ENCODE data around the gene IDNK. TPM values are rescaled to one million over a fixed set of nuclear protein-coding genes. Genes with fewer than 3 reads are reported as not detected.
"Not testable (repeated sequence)": the region's sequence is repeated elsewhere in the genome, so short reads cannot be mapped to it uniquely, and the experiment has no call there.

The IDNK gene
- total and polyA plus RNA-seq, 2 experiments from 2014 or later, result 10.5 to 11.1 TPM

DNA sequence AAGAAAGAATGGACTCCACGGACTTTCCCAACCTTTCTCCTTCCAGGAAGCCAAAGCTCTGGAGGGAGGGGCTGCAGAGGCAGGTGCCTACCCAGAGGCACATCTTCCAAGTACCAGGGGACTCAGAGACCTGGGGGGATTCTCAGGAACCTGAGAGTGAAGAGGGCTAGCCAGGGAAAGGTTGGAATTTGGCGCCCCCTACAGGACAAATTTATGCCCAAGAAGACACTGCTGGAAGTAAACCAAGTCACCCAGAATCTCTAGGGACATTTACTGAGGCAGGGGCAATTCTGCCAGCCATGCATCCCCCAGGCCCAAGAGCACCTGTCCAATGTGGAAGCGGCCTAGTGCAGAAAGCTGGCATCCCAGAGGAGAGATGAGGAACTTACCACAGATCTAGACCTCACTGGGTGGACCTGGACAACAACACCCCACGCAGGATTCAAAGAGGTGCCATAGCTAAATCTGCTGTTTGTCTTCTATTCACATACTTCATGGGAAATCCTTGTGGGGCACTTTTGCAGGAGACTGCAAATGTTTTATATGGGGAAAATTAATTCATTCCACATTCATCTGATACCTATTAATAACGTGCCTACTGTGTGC is 25.9 kb upstream of the IDNK start:
- no peaks in the 10 kb centered on the region for H4K20me1 ChIP-seq (ENCODE audit: insufficient read depth, poor library complexity, severe bottlenecking)
- no peak overlapping the region for H2AFZ ChIP-seq
- H3K4me3 ChIP-seq, result no peak overlapping the region
- H3K9me2 ChIP-seq (replicated peaks; ENCODE audit: insufficient read depth), result no peaks in the 10 kb centered on the region
- no peak overlapping the region for H3K4me2 ChIP-seq
- H3K36me3 ChIP-seq (replicated peaks; ENCODE audit: insufficient read depth, low read depth), result no peaks in the 10 kb centered on the region
- 51% methylated on average over 5 of the region's 5 CpGs for WGBS (ENCODE audit: low lambda C conversion rate, missing lambda C conversion rate)
- no peaks in the 10 kb centered on the region for H3K79me2 ChIP-seq
- DNase-seq (ENCODE audit: low spot score), result peak; percentile 47
- peaks cover 4% of the 10 kb centered on the region for H3K4me1 ChIP-seq (ENCODE audit: insufficient read depth)
- H3K9me3 ChIP-seq (ENCODE audit: low read depth), result no peaks in the 10 kb centered on the region
- TF ChIP-seq EZH2phosphoT487 (IDR thresholded peaks at IDR 0.05; ENCODE audit: low read depth, severe bottlenecking, unreplicated experiment) (no peak), EZH2 (IDR thresholded peaks at IDR 0.05; ENCODE audit: borderline replicate concordance) (no peak)
- TF ChIP-seq, protein P1, sequence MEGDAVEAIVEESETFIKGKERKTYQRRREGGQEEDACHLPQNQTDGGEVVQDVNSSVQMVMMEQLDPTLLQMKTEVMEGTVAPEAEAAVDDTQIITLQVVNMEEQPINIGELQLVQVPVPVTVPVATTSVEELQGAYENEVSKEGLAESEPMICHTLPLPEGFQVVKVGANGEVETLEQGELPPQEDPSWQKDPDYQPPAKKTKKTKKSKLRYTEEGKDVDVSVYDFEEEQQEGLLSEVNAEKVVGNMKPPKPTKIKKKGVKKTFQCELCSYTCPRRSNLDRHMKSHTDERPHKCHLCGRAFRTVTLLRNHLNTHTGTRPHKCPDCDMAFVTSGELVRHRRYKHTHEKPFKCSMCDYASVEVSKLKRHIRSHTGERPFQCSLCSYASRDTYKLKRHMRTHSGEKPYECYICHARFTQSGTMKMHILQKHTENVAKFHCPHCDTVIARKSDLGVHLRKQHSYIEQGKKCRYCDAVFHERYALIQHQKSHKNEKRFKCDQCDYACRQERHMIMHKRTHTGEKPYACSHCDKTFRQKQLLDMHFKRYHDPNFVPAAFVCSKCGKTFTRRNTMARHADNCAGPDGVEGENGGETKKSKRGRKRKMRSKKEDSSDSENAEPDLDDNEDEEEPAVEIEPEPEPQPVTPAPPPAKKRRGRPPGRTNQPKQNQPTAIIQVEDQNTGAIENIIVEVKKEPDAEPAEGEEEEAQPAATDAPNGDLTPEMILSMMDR (IDR thresholded peaks at IDR 0.05; ENCODE audit: poor library complexity), result peak; percentile 50
- no peak overlapping the region for H3K27ac ChIP-seq
- no peaks in the 10 kb centered on the region for H3K27me3 ChIP-seq

DNA sequence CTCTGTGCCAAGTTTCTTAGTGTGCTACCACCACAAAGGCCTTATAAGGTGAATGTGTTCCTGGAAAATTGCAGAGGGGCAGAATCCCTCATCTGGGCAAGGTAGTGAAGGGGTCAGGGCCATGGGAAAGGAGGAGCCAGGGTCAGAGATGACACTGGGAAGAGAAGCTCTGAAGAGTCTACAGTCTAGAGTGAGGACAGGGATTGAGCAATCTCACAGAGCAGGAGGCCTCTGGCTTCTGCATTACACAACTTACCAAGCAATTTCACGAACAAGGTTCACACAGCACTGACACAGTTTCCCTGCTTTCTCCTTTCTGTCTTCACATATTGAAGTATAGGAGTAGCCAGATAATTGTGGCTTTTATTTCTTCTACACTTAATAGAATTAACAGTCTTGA is 24.5 kb upstream of the IDNK start:
- no peaks in the 10 kb centered on the region for H4K20me1 ChIP-seq (ENCODE audit: insufficient read depth, poor library complexity, severe bottlenecking)
- H3K4me3 ChIP-seq, result no peak overlapping the region
- no peaks in the 10 kb centered on the region for H3K36me3 ChIP-seq (replicated peaks; ENCODE audit: insufficient read depth, low read depth)
- peak; percentile 56 for DNase-seq (ENCODE audit: low spot score)
- no peak overlapping the region for H2AFZ ChIP-seq
- H3K4me1 ChIP-seq (ENCODE audit: insufficient read depth), result peaks cover 4% of the 10 kb centered on the region
- H3K27me3 ChIP-seq, result no peaks in the 10 kb centered on the region
- TF ChIP-seq EZH2 (IDR thresholded peaks at IDR 0.05; ENCODE audit: borderline replicate concordance), result no peak
- no peak for TF ChIP-seq EZH2phosphoT487 (IDR thresholded peaks at IDR 0.05; ENCODE audit: low read depth, severe bottlenecking, unreplicated experiment)
- no peaks in the 10 kb centered on the region for H3K9me2 ChIP-seq (replicated peaks; ENCODE audit: insufficient read depth)
- WGBS (ENCODE audit: low lambda C conversion rate, missing lambda C conversion rate), result 58% methylated on average over 1 of the region's 1 CpG
- H3K9me3 ChIP-seq (ENCODE audit: low read depth), result no peaks in the 10 kb centered on the region
- H3K79me2 ChIP-seq, result no peaks in the 10 kb centered on the region
- peak overlapping the region; percentile 11 for H3K27ac ChIP-seq
- H3K4me2 ChIP-seq, result no peak overlapping the region

DNA sequence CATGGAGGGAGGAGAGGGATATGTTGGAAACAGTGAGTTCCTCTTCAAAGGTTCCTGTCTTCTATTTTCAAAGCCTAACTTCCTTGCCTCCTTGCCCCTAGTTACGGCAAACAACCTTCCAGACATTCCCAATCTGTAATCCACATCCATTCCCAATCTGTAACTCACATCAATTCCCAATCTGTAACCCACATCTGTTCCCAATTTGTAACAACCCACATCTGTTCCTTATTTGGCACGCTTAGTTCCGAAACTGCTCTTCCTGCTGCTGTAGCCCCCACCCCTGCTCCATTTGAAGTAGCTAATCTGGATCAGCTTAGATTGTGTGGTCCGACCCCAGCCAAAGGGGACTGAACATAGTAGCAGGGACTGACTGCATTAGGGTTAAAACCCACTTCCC is 23.9 kb upstream of the IDNK start:
- Histone ChIP-seq H3K9me3 (ENCODE audit: low read depth) (no peaks in the 10 kb centered on the region), H3K9me2 (replicated peaks; ENCODE audit: insufficient read depth) (no peaks in the 10 kb centered on the region), H2AFZ (no peak overlapping the region), H3K27ac (peak overlapping the region; percentile 11), H4K20me1 (ENCODE audit: insufficient read depth, poor library complexity, severe bottlenecking) (no peaks in the 10 kb centered on the region), H3K4me1 (ENCODE audit: insufficient read depth) (peaks cover 4% of the 10 kb centered on the region), H3K4me2 (no peak overlapping the region), H3K27me3 (no peaks in the 10 kb centered on the region), H3K36me3 (replicated peaks; ENCODE audit: insufficient read depth, low read depth) (no peaks in the 10 kb centered on the region), H3K4me3 (no peak overlapping the region), H3K79me2 (no peaks in the 10 kb centered on the region)
- DNase-seq (ENCODE audit: low spot score), result no peak
- no peak for TF ChIP-seq EZH2 (IDR thresholded peaks at IDR 0.05; ENCODE audit: borderline replicate concordance)
- TF ChIP-seq, protein P1 (IDR thresholded peaks at IDR 0.05; ENCODE audit: poor library complexity), result no peak
- no peak for TF ChIP-seq EZH2phosphoT487 (IDR thresholded peaks at IDR 0.05; ENCODE audit: low read depth, severe bottlenecking, unreplicated experiment)
- 64% methylated on average over 4 of the region's 4 CpGs for WGBS (ENCODE audit: low lambda C conversion rate, missing lambda C conversion rate)

DNA sequence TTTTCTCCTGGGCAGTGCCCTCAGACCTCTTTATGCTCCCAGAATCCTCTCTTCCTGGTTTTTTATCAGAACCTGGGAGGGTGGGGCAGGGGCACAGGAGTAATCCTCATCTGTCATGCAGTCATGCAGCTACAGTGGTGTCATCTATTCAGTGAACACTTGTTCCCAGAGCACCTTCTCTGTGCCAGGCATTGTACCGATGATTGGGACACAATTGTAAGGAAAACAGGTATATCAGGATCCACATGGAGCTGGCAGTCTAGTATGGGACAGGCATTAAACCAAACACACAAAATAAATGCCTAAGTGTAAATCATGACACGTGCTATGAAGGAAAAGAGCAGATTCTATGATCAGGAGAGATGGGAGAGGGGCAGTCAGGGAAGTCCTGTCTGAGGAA is 21.5 kb upstream of the IDNK start:
- no peak for TF ChIP-seq EZH2 (IDR thresholded peaks at IDR 0.05; ENCODE audit: borderline replicate concordance)
- TF ChIP-seq, protein P1 (IDR thresholded peaks at IDR 0.05; ENCODE audit: poor library complexity), result no peak
- H3K9me3 ChIP-seq (ENCODE audit: low read depth), result no peaks in the 10 kb centered on the region
- peaks cover 4% of the 10 kb centered on the region for H3K4me1 ChIP-seq (ENCODE audit: insufficient read depth)
- no peaks in the 10 kb centered on the region for H3K79me2 ChIP-seq
- WGBS (ENCODE audit: low lambda C conversion rate, missing lambda C conversion rate), result 90% methylated on average over 2 of the region's 2 CpGs
- no peaks in the 10 kb centered on the region for H3K27me3 ChIP-seq
- H3K4me3 ChIP-seq, result no peak overlapping the region
- no peaks in the 10 kb centered on the region for H3K36me3 ChIP-seq (replicated peaks; ENCODE audit: insufficient read depth, low read depth)
- no peak for DNase-seq (ENCODE audit: low spot score)
- H3K4me2 ChIP-seq, result no peak overlapping the region
- no peaks in the 10 kb centered on the region for H3K9me2 ChIP-seq (replicated peaks; ENCODE audit: insufficient read depth)
- no peak overlapping the region for H2AFZ ChIP-seq
- no peak overlapping the region for H3K27ac ChIP-seq
- no peaks in the 10 kb centered on the region for H4K20me1 ChIP-seq (ENCODE audit: insufficient read depth, poor library complexity, severe bottlenecking)

DNA sequence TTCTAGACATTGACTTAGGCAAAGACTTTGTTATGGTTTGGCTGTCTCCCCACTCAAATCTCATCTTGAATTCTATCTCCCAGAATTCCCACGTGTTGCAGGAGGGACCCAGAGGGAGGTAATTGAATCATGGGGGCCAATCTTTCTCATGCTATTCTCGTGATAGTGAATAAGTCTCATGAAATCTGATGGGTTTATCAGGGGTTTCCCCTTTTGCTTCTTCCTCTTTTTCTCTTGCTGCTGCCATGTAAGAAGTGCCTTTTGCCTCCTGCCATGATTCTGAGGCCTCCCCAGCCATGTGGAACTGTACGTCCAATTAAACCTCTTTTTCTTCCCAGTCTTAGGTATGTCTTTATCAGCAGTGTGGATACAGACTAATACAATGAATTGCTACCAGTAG is 15.3 kb upstream of the IDNK start:
- 87% methylated on average over 3 of the region's 3 CpGs for WGBS (ENCODE audit: low lambda C conversion rate, missing lambda C conversion rate)
- DNase-seq (ENCODE audit: low spot score); H3K27me3 ChIP-seq; H4K20me1 ChIP-seq (ENCODE audit: insufficient read depth, poor library complexity, severe bottlenecking); H3K27ac ChIP-seq; H2AFZ ChIP-seq; H3K9me3 ChIP-seq (ENCODE audit: low read depth); H3K4me2 ChIP-seq; H3K4me1 ChIP-seq (ENCODE audit: insufficient read depth); H3K79me2 ChIP-seq; H3K4me3 ChIP-seq; H3K36me3 ChIP-seq (replicated peaks; ENCODE audit: insufficient read depth, low read depth); H3K9me2 ChIP-seq (replicated peaks; ENCODE audit: insufficient read depth): not testable (repeated sequence)

DNA sequence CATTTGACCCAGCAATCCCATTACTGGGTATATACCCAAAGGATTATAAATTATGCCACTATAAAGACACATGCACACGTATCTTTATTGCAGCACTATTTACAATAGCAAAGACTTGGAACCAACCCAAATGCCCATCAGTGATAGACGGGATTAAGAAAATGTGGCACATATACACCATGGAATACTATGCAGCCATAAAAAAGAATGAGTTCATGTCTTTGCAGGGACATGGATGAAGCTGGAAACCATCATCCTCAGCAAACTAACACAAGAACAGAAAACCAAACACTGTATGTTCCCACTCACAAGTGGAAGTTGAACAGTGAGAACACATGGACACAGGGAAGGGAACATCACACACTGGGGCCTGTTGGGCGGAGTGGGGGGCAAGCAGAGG is 9.6 kb upstream of the IDNK start:
- H3K9me3 ChIP-seq (ENCODE audit: low read depth); H3K4me3 ChIP-seq; H2AFZ ChIP-seq; H3K27ac ChIP-seq; H3K36me3 ChIP-seq (replicated peaks; ENCODE audit: insufficient read depth, low read depth); H3K79me2 ChIP-seq; DNase-seq (ENCODE audit: low spot score); H3K4me1 ChIP-seq (ENCODE audit: insufficient read depth); H3K9me2 ChIP-seq (replicated peaks; ENCODE audit: insufficient read depth); H3K27me3 ChIP-seq; H3K4me2 ChIP-seq; H4K20me1 ChIP-seq (ENCODE audit: insufficient read depth, poor library complexity, severe bottlenecking): not testable (repeated sequence)
- WGBS (ENCODE audit: low lambda C conversion rate, missing lambda C conversion rate), result 96% methylated on average over 3 of the region's 3 CpGs
